A673 (cell line): ENCODE data around the gene CTIF.

Experiments used
- EZH2 ChIP-seq: fragments of 200-600 bp; sonication (generic); IDR thresholded peaks from 2 replicates; pipeline ENCODE4 v1.6.1; 2017; ENCODE audit warnings: borderline replicate concordance, low read depth, mild to moderate bottlenecking, mixed read lengths, antibody characterized with exemption, low read length; ENCODE audit not compliant: poor library complexity, severe bottlenecking
- TF ChIP-seq, protein P1 (sequence below): fragments of 300-800, 200-600 bp; sonication (generic); conservative IDR thresholded peaks from 2 replicates; pipeline ENCODE4 v1.5.1; 2017; ENCODE audit warnings: low read depth, mild to moderate bottlenecking, antibody characterized with exemption, low read length, moderate library complexity, mixed read lengths

DNA sequence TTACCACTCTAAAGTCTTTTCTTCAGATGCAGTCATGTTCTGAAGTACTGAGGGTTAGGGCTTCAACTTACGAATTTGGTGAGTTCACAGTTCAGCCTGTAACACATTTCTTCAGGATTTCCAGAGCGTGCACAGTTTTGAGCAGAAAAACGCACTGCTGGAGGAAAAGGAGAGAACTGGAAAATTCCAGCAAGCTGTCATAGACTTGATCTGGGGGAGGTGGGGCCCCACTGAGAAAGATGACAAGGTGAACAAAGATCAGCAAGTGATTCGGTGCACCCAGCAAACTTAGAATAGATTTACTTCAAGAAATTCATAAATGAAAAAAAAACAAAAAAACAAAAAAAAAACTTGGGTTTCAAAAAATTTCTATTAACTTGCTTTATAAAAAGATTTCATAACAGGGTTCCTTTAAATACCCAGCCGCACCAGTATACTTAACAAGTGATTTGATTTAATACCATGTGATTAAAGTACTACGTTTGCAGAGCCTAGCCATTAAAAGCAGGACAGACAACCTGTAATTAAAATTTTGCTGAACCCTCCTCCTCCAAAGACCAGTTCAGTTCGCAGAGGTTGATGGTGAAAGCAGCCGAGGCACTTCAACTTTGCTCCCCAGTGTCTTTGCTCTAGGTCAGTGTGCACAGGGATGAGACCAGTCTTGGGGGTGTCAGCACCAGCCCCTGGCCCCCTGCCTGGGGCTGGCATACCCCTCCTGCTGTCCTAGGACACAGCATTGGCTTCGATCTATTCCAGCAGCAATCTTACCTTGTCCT, 30.5 kb downstream of the CTIF start:
- TF ChIP-seq, protein P1, sequence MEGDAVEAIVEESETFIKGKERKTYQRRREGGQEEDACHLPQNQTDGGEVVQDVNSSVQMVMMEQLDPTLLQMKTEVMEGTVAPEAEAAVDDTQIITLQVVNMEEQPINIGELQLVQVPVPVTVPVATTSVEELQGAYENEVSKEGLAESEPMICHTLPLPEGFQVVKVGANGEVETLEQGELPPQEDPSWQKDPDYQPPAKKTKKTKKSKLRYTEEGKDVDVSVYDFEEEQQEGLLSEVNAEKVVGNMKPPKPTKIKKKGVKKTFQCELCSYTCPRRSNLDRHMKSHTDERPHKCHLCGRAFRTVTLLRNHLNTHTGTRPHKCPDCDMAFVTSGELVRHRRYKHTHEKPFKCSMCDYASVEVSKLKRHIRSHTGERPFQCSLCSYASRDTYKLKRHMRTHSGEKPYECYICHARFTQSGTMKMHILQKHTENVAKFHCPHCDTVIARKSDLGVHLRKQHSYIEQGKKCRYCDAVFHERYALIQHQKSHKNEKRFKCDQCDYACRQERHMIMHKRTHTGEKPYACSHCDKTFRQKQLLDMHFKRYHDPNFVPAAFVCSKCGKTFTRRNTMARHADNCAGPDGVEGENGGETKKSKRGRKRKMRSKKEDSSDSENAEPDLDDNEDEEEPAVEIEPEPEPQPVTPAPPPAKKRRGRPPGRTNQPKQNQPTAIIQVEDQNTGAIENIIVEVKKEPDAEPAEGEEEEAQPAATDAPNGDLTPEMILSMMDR = no peak
- TF ChIP-seq EZH2 = no peak
